Frontal cortex (tissue), 4 donors: ENCODE measurements around the gene FAM76A. TPM values are rescaled to one million over a fixed set of nuclear protein-coding genes. Genes with fewer than 3 reads are reported as not detected.
"Not testable (repeated sequence)": the region's sequence is repeated elsewhere in the genome, so short reads cannot be mapped to it uniquely, and the experiment has no call there.

Source experiments
- DNase-seq, 2 donors: peaks; one replicate each; pipeline ENCODE4 v3.0.0; 2012; ENCODE audit warnings: low spot score in 2 of 2
- FAIRE-seq: peaks from 2 replicates; lab custom pipeline; 2012; peaks lifted over from hg19 to GRCh38; lab: Jason Lieb, UNC
- total RNA-seq: library from RNA; depleted of rRNA; stranded (reverse); fragments of >200 nt; gene quantifications from one replicate; pipeline ENCODE4 v1.2.3, GENCODE V29; 2014
- donor health status: control.
- donor health status: control.
- donor health status: control.

FAM76A gene
- total RNA-seq, 1 donor from 2014 or later = 20.0 TPM

DNA sequence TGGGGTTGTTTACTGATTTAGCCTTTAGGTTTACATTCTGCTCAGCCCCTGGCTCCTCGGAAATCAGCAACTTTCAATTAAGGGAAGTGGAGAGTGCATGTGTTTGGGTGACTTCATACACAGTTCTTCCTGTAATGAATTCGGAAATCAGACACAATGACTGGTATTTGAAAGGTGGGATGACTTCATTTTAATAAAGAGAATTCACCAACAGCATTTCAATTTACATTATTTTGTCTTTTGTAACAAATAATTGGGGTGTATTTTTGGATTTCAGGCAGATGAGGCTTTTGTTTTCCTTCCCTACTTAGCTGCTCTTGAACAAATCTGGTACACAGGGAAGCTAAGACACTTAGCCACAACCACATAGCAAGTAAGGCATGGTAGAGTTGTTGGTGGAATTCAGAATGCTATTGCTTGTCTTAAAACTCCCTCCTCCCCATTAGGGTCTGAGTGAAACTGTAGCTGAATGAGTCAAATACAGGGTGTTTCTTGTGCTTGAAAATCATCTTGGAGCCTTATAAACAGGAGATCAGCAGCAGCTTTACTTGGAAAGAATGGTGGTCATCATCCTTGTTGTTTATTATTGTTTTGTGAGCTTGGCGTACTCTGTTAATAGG, 48.2 kb downstream of the FAM76A start:
- no peak for FAIRE-seq

DNA sequence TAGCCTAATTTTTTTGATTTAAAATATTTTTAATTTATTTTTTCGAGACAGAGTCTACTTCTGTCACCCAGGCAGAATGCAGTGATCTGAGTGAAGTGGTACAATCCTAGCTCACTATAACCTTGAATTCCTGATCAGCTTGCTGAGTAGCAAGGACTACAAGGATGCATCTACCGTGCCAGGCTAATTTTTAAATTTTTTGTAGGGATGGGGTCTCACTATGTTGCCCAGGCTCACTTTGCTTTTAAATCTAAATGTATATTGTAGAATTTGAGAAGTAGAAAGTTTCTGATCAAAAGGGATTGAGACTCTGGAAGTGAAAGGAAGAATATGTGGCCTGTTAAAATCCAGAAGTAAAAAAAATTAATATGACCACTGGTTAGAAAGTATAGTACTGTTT, 48.9 kb downstream of the FAM76A start:
- no peak for DNase-seq
- no peak for FAIRE-seq

More for the DNA sequence above, 48.2 kb downstream of the FAM76A start:
- no peak for DNase-seq

DNA sequence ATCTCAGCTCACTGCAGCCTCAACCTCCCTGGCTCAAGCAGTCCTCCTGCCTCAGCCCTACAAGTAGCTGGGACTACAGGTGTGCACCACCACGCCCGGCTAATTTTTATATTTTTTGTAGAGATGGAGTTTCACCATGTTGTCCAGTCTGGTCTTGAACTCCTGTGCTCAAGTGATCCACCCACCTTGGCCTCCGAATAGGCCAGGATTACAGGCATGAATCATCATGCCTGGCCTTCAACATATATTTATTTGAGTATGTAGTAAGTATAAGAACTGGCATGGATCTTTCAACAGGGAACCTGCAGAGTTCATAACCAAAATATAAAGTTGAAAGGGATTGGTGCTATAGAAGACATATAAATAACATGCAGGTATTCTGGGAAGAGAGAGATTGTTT, 49.6 kb downstream of the FAM76A start:
- not testable (repeated sequence) for FAIRE-seq, DNase-seq

DNA sequence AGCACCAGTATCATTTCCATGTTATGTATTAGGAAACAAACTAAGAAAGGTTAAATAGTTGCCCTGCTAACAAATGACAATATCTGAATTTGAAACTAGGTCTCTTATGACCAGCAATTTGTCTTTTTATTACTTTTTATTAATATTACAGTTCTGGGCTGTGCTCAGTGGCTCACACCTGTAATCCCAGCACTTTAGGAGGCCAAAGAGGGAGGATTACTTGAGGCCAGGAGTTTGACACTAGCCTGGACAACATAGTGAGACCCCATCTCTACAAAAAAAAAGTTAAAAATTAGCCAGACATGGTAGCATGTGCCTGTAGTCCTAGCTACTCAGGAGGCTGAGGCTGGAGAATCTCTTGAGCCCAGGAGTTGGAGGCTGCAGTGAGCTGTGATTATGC, 50.5 kb downstream of the FAM76A start:
- FAIRE-seq, DNase-seq: not testable (repeated sequence)

DNA sequence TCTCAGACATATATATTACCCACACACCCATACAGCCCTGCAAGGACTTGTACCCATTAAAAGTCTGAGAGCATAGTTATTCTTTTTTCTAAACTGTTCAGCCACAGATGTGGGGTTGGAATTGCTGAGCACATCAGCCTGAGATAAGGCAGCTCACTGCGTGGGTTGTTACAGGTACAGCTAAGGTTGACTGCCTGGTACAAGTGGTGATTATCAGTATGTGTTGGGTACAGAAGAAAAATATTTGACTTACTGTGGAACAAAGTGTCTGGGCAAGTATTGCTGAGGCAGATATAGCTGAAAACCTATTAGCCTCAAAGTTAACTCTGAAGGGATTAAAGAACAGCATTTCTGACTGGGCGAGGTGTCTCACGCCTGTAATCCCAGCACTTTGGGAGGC, 52.3 kb downstream of the FAM76A start:
- DNase-seq = no peak
- FAIRE-seq = no peak

DNA sequence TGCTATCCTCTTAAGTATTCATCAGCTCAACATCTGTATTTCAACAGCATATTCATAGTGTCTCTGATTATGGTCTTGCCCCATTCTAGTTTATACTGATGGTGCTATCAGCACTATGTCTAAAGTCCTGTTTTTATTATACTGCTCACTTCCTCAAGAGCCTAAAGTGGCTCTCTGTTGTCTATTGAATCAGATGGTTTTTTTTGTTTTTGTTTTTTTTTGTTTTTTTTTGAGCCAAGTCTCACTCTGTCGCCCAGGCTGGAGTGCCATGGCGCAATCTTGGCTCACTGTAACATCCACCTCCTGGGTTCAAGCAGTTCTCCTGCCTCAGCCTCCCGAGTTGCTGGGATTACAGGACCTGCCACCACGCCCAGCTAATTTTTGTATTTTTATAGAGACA, 53.4 kb downstream of the FAM76A start:
- FAIRE-seq = no peak
- DNase-seq = no peak

DNA sequence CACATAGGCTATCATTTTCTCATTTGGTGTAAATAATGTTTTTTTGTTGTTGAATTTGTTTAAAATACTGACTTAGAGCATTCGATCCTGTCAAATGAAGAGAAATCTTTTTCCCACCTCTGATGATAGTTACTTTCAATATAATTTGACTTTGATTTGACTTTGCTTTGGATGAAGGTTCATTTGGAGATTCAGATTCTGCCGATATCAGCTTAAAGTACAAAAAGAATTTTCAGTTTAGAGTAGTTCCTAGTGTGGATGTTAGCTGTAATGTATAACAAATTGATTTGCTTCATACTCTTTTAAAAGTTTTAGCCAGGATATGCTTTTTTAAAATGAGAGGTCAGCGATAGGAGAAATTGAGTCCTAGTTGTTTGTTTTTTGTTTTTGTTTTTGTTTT, 57.2 kb downstream of the FAM76A start:
- FAIRE-seq (no peak), DNase-seq (no peak)

DNA sequence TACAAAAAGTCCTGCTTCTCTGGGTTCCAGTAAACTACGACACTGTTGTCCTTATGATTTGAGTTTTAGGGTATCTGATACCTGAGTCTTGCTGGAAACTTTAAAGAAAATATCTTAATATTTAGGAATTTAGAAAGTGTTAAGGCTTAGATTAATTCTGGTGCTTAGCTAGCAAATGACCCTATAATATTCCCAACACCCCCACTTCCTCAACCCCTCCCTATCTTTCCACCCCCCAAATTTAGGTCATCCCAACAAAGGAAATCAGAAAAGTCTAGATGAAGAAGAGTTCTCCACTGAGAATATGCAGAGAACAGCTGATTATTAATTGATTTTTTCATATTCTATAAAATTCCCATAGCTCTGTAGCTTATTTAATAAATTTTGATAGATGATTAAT, 58.9 kb downstream of the FAM76A start:
- DNase-seq (no peak), FAIRE-seq (no peak)

DNA sequence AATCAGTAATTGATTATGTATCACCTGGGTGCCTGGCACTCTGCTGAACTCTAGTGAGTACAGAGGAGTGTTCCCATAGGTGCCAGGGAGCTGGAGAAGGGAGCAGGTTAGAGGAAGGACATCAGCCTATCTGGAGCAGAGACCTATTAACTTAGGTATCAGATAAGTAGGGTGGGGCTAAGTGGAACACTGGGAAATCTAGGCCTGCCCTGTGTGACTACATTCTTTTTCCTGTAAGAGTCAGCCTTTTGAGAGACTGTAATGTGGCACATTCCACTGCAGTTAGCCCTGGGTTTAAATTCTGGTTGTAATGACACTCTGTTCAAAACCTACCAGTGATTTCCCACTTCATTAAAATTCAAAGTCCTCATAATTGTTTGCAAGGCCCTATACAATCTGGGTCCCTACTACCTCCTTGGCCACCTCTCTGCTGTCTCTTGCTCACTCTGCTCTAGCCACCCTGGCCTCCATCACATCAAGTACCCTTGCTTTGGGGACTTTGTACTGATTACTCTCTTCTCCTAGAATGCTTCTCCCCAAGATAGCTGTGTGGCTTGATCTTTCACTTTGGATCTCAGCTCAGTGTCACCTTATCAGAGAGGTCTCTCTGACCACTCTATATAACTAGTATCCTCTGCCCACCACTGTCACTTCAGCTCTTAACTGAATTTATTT, 60.2 kb downstream of the FAM76A start:
- FAIRE-seq (no peak), DNase-seq (no peak)

DNA sequence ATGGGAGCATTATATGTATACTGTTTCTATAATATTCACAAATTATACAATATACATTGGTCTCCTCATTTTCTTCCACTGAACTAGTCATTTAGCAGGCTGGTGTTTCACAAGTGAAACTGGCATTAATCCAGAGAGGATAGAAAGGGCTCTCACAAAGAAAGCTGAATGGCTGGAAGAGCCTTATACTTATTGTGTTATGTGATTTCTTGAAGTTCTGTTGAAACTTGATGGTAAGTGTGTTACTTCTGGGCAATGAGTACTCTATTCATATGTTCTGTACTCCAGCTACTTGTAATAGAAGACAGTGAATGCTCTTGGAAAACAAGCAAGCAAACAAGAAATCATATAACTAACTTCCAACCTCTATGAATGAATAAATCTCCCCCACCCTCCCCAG, 62.1 kb downstream of the FAM76A start:
- DNase-seq (no peak), FAIRE-seq (no peak)

DNA sequence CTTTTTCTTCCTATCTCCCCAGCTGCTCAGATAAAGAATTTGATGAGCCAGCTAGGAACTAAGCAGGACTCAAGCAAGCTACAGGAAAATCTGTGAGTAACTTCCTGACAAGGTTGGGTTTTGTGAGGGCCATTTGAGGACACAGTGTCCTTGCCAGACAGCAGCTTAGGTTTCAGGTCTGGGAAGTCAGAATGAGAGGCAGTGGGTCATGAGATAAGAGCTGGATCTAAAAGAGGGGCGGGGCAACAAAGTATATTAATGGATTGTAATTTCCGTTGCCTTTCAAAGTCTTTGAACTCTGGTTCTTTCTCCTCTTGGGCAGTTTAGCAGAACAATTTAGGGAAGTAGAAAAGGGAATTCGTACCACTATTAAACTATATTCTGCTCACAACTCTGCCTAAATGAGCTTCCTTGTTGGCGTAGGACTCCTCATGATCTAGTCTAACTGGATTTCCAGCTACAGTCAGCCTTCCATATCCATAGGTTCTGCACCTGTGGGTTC, 63.8 kb downstream of the FAM76A start:
- FAIRE-seq = no peak
- no peak for DNase-seq

DNA sequence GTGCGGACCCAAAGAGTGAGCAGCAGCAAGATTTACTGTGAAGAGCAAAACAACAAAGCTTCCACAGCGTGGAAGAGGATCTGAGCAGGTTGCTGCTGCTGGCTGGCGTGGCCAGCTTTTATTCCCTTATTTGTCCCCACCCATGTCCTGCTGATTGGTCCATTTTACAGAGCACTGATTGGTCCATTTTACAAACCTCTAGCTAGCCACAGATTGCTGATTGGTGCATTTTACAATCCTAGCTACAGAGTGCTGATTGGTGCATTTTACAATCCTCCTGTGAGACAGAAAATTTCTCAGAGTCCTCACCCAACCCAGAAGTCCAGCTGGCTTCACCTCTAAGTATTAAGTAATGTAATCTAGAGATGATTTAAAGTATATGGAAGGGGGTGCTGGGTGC, 64.5 kb downstream of the FAM76A start:
- FAIRE-seq, DNase-seq: not testable (repeated sequence)

DNA sequence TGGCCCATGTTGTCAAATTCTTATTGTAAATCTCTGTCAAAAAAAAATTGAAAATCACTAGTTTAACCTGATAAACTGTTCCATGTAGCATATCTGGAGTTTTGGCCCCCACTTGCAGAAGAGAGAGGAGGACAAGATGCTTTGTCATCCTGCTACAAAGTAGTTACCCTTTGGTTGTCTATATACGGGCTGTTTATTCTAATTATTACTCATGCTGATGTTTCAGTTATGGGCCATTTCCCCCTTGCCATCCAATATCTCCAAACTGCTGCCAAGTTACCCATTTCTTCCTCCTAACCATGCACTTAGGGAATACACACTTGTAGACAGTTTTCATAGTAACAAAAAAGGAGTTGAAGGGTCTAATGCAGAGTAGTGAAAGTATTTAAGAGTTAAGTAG, 69.8 kb downstream of the FAM76A start:
- FAIRE-seq (no peak), DNase-seq (no peak)

DNA sequence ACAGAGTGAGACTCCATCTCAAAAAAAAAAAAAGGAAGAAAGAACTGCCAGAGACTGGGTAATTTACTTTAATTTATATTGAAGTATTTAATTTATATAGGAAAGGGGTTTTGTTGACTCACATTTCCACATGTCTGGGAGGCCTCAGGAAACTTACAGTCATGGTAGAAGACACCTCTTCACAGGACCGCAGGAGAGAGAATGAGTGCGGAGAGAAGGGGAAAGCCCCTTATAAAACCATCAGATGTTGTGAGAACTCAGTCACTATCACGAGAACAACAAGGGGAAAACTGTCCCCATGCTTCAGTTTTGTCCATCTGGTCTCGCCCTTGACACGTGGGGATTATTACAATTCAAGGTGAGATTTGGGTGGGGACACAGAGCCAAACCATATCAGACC, 79.0 kb downstream of the FAM76A start:
- no peak for FAIRE-seq
- DNase-seq = no peak

DNA sequence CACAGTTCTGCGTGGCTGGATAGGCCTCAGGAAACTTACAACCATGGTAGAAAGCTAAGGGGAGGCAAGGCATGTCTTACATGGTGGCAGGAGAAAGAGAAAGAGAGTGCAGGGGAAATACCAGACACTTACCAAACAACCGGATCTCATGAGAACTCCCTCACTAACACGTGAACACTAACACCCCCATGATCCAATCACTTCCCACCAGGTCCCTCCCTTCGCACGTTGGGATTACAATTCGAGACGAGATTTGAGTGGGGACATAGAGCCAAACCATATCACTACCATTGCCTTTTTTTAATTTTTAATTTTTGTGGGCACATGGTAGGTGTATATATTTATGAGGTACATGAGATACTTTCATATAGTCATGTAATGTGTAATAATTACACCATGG, 81.0 kb downstream of the FAM76A start:
- FAIRE-seq (no peak), DNase-seq (no peak)

DNA sequence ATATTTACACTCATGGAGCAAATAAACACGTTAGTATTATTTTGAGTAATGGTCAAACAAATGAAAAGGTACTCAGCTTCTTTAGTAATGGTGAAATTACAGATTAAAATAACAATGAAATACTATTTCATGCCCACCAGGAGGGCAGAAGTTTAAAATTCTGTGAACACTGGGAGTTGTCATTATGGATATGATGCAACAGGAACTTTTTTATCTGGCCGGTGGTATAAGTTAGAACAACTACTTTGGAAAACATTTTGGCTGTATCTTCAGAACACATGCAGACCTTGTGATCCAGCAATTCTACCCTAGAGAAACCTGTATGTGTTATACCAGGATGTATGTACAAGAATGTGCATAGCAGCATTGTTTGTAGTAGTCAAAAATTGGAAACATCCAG, 81.6 kb downstream of the FAM76A start:
- FAIRE-seq (no peak), DNase-seq (no peak)

DNA sequence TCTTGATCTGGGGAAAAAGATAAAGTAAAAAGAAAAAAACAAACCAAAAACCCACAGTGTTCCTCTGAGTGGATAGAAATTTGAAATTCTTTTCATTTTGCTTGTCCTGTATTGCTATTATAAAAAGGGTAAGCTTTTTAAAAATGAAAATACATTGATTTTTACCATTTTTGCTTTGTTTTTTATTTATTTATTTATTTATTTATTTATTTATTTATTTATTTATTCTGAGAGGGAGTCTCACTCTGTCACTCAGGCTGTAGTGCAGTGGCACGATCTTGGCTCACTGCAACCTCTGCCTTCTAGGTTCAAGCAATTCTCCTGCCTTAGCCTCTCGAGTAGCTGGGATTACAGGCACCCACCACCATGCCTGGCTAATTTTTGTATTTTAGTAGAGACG, 82.4 kb downstream of the FAM76A start:
- not testable (repeated sequence) for DNase-seq, FAIRE-seq

DNA sequence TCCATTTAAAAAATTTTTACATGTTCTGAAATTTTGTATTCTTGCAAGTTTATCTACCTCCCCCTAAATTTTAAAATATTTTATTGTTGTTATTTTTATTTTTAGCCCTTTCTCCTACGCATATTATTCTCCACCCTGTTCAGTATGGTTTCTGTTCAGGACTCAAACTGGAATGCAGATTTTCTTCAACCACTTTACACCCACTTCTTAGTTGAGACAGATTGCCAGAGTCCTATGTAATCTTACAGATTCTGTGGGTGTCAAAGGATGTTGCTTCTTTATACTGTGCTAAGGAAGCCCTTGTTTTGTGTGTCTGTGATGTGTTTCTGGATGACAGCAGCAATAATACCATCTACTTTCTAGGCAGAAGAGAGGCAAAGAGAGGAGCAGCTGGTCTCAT, 84.1 kb downstream of the FAM76A start:
- no peak for DNase-seq
- FAIRE-seq = no peak

DNA sequence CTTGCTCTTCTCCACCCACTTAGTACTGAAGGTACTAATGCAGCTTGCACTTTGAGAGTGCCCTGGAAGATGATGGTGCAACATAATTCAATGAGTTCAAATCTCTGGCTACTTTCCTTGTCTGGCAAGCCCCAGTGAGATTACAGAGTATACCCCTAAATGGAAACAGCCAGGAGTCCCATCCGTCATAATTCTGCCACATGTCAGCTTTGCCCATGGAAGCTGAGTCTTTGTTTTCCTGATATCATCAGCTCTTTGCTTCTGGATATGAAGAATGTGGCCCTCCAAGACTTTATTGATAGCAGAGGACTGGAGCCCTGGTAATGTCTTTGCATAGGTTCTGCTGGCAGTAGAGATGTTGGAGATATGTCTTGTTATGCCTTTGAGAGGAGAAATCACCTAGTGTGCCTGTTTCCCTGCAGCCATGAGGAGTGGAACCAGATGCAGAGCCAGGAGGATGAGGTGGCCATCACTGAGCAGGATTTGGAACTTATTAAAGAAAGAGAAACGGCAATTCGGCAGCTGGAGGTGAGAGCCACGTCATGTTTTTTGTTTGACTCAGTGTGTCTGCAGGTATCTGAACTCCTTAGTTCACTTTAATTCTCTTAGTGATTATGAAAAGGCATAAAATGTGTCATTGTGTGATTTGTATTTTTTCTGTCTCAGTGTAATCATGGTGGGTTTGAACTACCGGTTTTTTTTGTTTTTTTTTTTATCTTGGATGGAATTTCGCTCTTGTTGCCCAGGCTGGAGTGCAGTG, 86.2 kb downstream of the FAM76A start:
- DNase-seq (no peak), FAIRE-seq (no peak)
